Activated naive CD4-positive, alpha-beta T cell treated with anti-CD3 and anti-CD28 coated beads for 36 hours (primary cell): ENCODE data around the gene TEX19. TPM values are rescaled to one million over a fixed set of nuclear protein-coding genes. Genes with fewer than 3 reads are reported as not detected.
"Not testable (repeated sequence)": the region's sequence is repeated elsewhere in the genome, so short reads cannot be mapped to it uniquely, and the experiment has no call there.

Experiments used
- CTCF ChIA-PET: fragments of 350-600 bp; sonication (Branson Sonifier 250); formaldehyde crosslinking; loops from one replicate; lab custom pipeline; 2021; ENCODE audit warnings: antibody characterized with exemption; lab: Charles Lee
- DNase-seq: peaks from one replicate; pipeline ENCODE4 v3.0.0-alpha.2; 2020
- H3K27ac Mint-ChIP-seq: one replicate; pipeline ENCODE4 v1.8.0; 2021; ENCODE audit warnings: mild to moderate bottlenecking, mixed read lengths
- H3K27me3 Mint-ChIP-seq: one replicate; pipeline ENCODE4 v1.8.0; 2021; ENCODE audit warnings: low read depth, mixed read lengths
- H3K36me3 Mint-ChIP-seq: one replicate; pipeline ENCODE4 v1.8.0; 2021; ENCODE audit warnings: low read depth, mixed read lengths
- H3K4me1 Mint-ChIP-seq: one replicate; pipeline ENCODE4 v1.8.0; 2021; ENCODE audit warnings: low read depth, mixed read lengths
- H3K4me3 Mint-ChIP-seq: one replicate; pipeline ENCODE4 v1.8.0; 2021; ENCODE audit warnings: mild to moderate bottlenecking, moderate library complexity, mixed read lengths
- H3K9me3 Mint-ChIP-seq: one replicate; pipeline ENCODE4 v1.8.0; 2021; ENCODE audit warnings: mixed read lengths
- intact Hi-C: fragments of 100-400 bp; cut with micrococcal nuclease; formaldehyde crosslinking; loops from one replicate; pipeline ENCODE4 v1.15.1; 2023
- total RNA-seq, 2 experiments: library from RNA; stranded (reverse); gene quantifications; one replicate each; pipeline ENCODE4 v1.2.3, GENCODE V29; 2021

The TEX19 gene
- total RNA-seq, 2 experiments from 2014 or later = 0.21 TPM; not detected in 1

DNA sequence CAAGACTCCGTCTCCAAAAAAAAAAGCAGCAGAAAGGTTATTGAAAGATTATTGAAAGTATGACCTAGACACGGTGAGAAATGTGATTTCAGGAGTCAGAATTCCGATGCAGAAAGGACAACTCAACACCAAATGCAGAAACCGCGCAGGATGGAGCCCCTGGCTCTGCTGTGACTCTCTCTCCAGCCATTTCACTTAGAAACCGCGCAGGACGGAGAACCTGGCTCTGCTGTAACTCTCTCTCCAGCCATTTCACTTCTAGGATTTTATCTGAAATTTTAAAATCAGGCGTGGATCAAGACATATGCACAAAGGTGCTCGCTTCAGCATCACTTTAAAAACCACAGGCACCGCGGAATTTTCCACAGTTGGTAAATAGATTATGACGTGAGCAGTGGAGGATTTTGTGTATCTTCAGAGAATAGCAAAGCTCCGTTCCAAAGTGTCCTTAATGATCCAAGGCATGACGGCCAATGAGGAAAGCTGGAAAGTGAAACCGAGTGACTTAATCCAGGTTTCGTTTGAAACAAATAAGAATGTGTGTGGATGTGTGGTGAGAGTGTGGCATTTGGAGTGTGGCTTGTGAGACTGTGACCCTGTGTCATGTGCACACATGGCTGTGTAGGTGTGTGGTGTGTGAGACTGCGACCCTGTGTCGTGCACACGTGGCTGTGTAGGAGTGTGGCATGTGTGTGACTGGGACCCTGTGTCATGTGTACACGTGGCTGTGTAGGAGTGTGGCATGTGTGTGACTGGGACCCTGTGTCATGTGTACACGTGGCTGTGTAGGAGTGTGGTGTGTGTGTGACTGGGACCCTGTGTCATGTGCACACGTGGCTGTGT, 22.0 kb downstream of the TEX19 start:
- CTCF ChIA-PET = interaction anchor here (0.7 kb wide), 1 partner anchor 453 kb away, joined by 3 read pairs; no protein-coding TSS in a partner anchor
- Mint-ChIP-seq H3K9me3 (no peaks in the 10 kb centered on the region), H3K27ac (no peak overlapping the region), H3K27me3 (peaks cover 20% of the 10 kb centered on the region), H3K4me3 (no peak overlapping the region), H3K36me3 (no peaks in the 10 kb centered on the region), H3K4me1 (peaks cover 2% of the 10 kb centered on the region)
- intact Hi-C loops = no loop called here
- DNase-seq = no peak

DNA sequence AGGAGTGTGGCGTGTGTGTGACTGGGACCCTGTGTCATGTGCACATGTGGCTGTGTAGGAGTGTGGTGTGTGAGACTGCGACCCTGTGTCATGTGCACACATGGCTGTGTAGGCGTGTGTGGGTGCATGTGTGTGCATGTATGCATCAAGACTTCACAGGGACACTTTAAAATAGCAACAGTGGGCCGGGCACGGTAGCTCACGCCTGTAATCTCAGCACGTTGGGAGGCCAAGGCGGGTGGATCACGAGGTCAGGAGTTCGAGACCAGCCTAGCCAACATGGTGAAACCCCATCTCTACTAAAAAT, 22.6 kb downstream of the TEX19 start:
- H3K36me3 Mint-ChIP-seq, CTCF ChIA-PET, H3K4me1 Mint-ChIP-seq, intact Hi-C loops, H3K27ac Mint-ChIP-seq, H3K4me3 Mint-ChIP-seq, H3K9me3 Mint-ChIP-seq, DNase-seq: not testable (repeated sequence)
- peaks cover 16% of the 10 kb centered on the region for H3K27me3 Mint-ChIP-seq

GRCh38 chr17:82382220-82382932, 23.3 kb downstream of the TEX19 start:
- DNase-seq, H3K9me3 Mint-ChIP-seq, CTCF ChIA-PET, intact Hi-C loops, H3K4me3 Mint-ChIP-seq, H3K27ac Mint-ChIP-seq, H3K36me3 Mint-ChIP-seq, H3K4me1 Mint-ChIP-seq: not testable (repeated sequence)
- peaks cover 16% of the 10 kb centered on the region for H3K27me3 Mint-ChIP-seq

GRCh38 chr17:82382933-82383255, 23.8 kb downstream of the TEX19 start:
- no peaks in the 10 kb centered on the region for H3K36me3 Mint-ChIP-seq
- peaks cover 8% of the 10 kb centered on the region for H3K4me1 Mint-ChIP-seq
- H3K27me3 Mint-ChIP-seq = peaks cover 16% of the 10 kb centered on the region
- CTCF ChIA-PET = no interaction called here
- H3K4me3 Mint-ChIP-seq = no peak overlapping the region
- intact Hi-C loops = no loop called here
- H3K9me3 Mint-ChIP-seq = no peaks in the 10 kb centered on the region
- no peak overlapping the region for H3K27ac Mint-ChIP-seq
- no peak for DNase-seq

GRCh38 chr17:82383411-82383810, 24.4 kb downstream of the TEX19 start:
- CTCF ChIA-PET = no interaction called here
- H3K36me3 Mint-ChIP-seq = no peaks in the 10 kb centered on the region
- H3K27me3 Mint-ChIP-seq = peaks cover 16% of the 10 kb centered on the region
- no peaks in the 10 kb centered on the region for H3K9me3 Mint-ChIP-seq
- H3K4me3 Mint-ChIP-seq = no peak overlapping the region
- no peak overlapping the region for H3K27ac Mint-ChIP-seq
- peaks cover 8% of the 10 kb centered on the region for H3K4me1 Mint-ChIP-seq
- DNase-seq = no peak
- intact Hi-C loops = no loop called here

DNA sequence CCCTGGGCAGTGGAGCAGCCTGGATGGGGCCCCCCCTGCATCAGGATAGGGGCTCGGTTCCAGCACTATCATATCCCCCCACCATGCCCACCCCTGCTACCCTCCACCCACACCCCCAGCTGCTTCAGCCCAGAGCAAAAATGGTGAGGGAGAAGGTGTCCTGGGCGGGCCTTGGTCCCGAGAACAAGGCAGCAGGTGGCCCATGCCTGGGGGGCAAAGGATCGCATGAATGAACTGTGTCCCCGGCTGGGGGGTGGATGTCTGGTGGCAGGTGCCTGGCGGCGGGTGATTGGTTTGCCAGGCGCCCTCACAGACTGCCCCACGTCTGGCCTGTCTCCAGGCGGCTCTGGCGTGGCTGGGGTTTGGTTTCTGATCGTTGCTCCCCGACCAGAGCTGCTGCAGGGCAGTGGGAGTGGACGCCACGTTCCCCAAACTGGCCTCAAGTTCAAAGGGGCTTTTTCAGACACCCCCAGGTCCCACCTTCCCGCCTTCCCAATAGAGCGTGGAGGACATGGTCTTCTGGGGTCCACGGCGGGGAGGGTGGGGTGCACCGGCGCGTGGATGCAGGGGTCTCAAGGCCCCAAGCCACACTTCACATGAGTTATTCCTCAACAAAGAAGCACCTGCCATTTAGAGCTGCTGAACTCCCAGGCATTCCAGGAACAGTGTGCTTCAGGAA, 25.1 kb downstream of the TEX19 start:
- intact Hi-C loops = no loop called here
- Mint-ChIP-seq H3K9me3 (no peaks in the 10 kb centered on the region), H3K36me3 (no peaks in the 10 kb centered on the region), H3K4me1 (peaks cover 8% of the 10 kb centered on the region), H3K4me3 (no peak overlapping the region), H3K27ac (no peak overlapping the region), H3K27me3 (peaks cover 13% of the 10 kb centered on the region)
- CTCF ChIA-PET = interaction anchor here (0.6 kb wide), 1 partner anchor 418 kb away, joined by 4 read pairs; no protein-coding TSS in a partner anchor
- DNase-seq = no peak

DNA sequence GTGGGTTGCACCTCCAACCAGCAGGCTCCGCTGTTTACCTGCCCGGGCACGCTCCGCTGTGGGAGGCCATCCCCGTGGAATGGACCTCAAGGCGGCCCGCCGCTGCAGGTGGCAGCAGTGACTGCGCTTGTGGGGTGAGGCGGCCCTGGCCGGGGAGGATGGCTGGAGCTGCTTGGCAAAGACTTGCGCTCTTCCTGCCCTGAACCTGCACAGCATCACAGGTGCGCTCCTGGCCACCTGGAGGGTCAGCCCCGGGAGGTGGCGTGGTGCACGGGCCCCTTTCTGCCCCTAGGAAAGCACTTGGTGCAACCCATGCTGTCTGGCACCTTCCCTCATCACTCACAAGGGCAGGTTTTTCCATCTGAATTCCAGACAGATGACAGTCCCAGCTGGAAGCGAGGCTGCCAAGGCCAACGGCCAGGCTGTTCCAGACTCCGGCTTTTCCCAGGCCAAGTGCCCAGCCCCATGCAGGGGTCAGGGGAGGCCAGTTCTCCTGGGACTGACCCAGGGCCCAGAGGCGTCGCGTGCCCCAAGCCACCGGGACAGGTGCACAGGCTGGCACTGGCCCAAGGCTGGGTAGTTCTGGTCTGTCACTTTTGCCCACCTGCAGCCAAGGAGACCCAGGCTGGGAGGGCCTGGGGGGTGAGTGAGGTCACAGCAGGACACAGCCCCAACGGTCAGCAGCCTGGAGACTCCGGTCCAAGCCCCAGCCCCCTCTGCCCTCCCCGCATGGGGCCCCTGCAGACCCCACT, 25.9 kb downstream of the TEX19 start:
- intact Hi-C loops = no loop called here
- peaks cover 10% of the 10 kb centered on the region for H3K27me3 Mint-ChIP-seq
- H3K36me3 Mint-ChIP-seq = no peaks in the 10 kb centered on the region
- no peak overlapping the region for H3K27ac Mint-ChIP-seq
- no peak for DNase-seq
- CTCF ChIA-PET = no interaction called here
- H3K4me3 Mint-ChIP-seq = no peak overlapping the region
- H3K4me1 Mint-ChIP-seq = peaks cover 7% of the 10 kb centered on the region
- no peaks in the 10 kb centered on the region for H3K9me3 Mint-ChIP-seq

- Mint-ChIP-seq H3K9me3 (no peaks in the 10 kb centered on the region), H3K4me1 (peaks cover 6% of the 10 kb centered on the region), H3K4me3 (no peak overlapping the region), H3K27me3 (peaks cover 7% of the 10 kb centered on the region), H3K36me3 (no peaks in the 10 kb centered on the region), H3K27ac (no peak overlapping the region)
- intact Hi-C loops = no loop called here
- DNase-seq = no peak
- CTCF ChIA-PET = no interaction called here
These were observed 26.7 kb downstream of the TEX19 start for GRCh38 chr17:82385559-82386254.

GRCh38 chr17:82386255-82386831, 27.3 kb downstream of the TEX19 start:
- peaks cover 6% of the 10 kb centered on the region for H3K4me1 Mint-ChIP-seq
- peaks cover 3% of the 10 kb centered on the region for H3K27me3 Mint-ChIP-seq
- no peak for DNase-seq
- CTCF ChIA-PET = no interaction called here
- intact Hi-C loops = no loop called here
- no peak overlapping the region for H3K27ac Mint-ChIP-seq
- H3K9me3 Mint-ChIP-seq = no peaks in the 10 kb centered on the region
- no peak overlapping the region for H3K4me3 Mint-ChIP-seq
- H3K36me3 Mint-ChIP-seq = no peaks in the 10 kb centered on the region

- CTCF ChIA-PET = no interaction called here
- H3K4me1 Mint-ChIP-seq = peaks cover 6% of the 10 kb centered on the region
- H3K4me3 Mint-ChIP-seq = no peak overlapping the region
- H3K9me3 Mint-ChIP-seq = no peaks in the 10 kb centered on the region
- no peaks in the 10 kb centered on the region for H3K27me3 Mint-ChIP-seq
- no peaks in the 10 kb centered on the region for H3K36me3 Mint-ChIP-seq
- intact Hi-C loops = no loop called here
- no peak for DNase-seq
- no peak overlapping the region for H3K27ac Mint-ChIP-seq
These were observed 28.0 kb downstream of the TEX19 start for GRCh38 chr17:82386881-82387704.

GRCh38 chr17:82387705-82388106, 28.7 kb downstream of the TEX19 start:
- no peak for DNase-seq
- Mint-ChIP-seq H3K27ac (no peak overlapping the region), H3K4me1 (peaks cover 6% of the 10 kb centered on the region), H3K27me3 (no peaks in the 10 kb centered on the region), H3K9me3 (no peaks in the 10 kb centered on the region), H3K36me3 (no peaks in the 10 kb centered on the region), H3K4me3 (no peak overlapping the region)
- intact Hi-C loops = no loop called here
- CTCF ChIA-PET = no interaction called here
